Mesendoderm (in vitro differentiated cells): ENCODE measurements around the gene EPB41L2.
A peak's percentile ranks its signal among the peaks of the same experiment; 100 is the strongest.

Experiments
- DNase-seq: peaks from one replicate; pipeline ENCODE4 v3.0.0; 2013
- H2AK5ac ChIP-seq: 2 replicates; pipeline ENCODE4 v1.6.1; 2013; ENCODE audit warnings: low read length, inconsistent platforms
- H2BK120ac ChIP-seq: 2 replicates; pipeline ENCODE4 v1.6.1; 2013; ENCODE audit warnings: low read depth, mild to moderate bottlenecking, low read length, moderate library complexity, mixed read lengths
- H2BK15ac ChIP-seq: replicated peaks from 2 replicates; pipeline ENCODE4 v1.6.1; 2013; ENCODE audit warnings: low read depth, mild to moderate bottlenecking, moderate library complexity
- H2BK5ac ChIP-seq: 2 replicates; pipeline ENCODE4 v1.6.1; 2013; ENCODE audit warnings: low read length, inconsistent platforms
- H3K18ac ChIP-seq: 2 replicates; pipeline ENCODE4 v1.6.1; 2013; ENCODE audit warnings: mild to moderate bottlenecking, low read length, mixed read lengths
- H3K23ac ChIP-seq: one replicate; pipeline ENCODE4 v1.6.1; 2013; ENCODE audit warnings: low read length
- H3K27ac ChIP-seq: 2 replicates; pipeline ENCODE4 v1.5.1; 2013; ENCODE audit warnings: low read depth, mild to moderate bottlenecking, inconsistent platforms, low read length, moderate library complexity
- H3K27me3 ChIP-seq: 2 replicates; pipeline ENCODE4 v1.6.1; 2013; ENCODE audit warnings: low read length, control low read depth, mild to moderate bottlenecking, inconsistent platforms; ENCODE audit not compliant: insufficient read depth, poor library complexity
- H3K36me3 ChIP-seq: 2 replicates; pipeline ENCODE4 v1.6.1; 2013; ENCODE audit warnings: low read length, inconsistent platforms; ENCODE audit not compliant: control insufficient read depth, insufficient read depth
- H3K4ac ChIP-seq: one replicate; pipeline ENCODE4 v1.6.1; 2013; ENCODE audit warnings: low read depth, mild to moderate bottlenecking, low read length, moderate library complexity
- H3K4me1 ChIP-seq: 2 replicates; pipeline ENCODE4 v1.6.1; 2013; ENCODE audit warnings: low read depth, low read length, inconsistent platforms; ENCODE audit not compliant: control insufficient read depth
- H3K4me2 ChIP-seq: 2 replicates; pipeline ENCODE4 v1.6.1; 2013; ENCODE audit warnings: low read length
- H3K4me3 ChIP-seq: 2 replicates; pipeline ENCODE4 v1.5.1; 2013; ENCODE audit warnings: mild to moderate bottlenecking, low read length
- H3K56ac ChIP-seq: one replicate; pipeline ENCODE4 v1.6.1; 2013; ENCODE audit warnings: low read length
- H3K79me1 ChIP-seq: 2 replicates; pipeline ENCODE4 v1.6.1; 2013; ENCODE audit warnings: low read length, inconsistent platforms
- H3K79me2 ChIP-seq: 2 replicates; pipeline ENCODE4 v1.6.1; 2013; ENCODE audit warnings: mild to moderate bottlenecking, low read length; ENCODE audit not compliant: control insufficient read depth, insufficient read depth
- H3K9ac ChIP-seq: 2 replicates; pipeline ENCODE4 v1.6.1; 2013; ENCODE audit warnings: low read length, inconsistent platforms
- H4K5ac ChIP-seq: one replicate; pipeline ENCODE4 v1.6.1; 2013; ENCODE audit warnings: low read length
- H4K8ac ChIP-seq: one replicate; pipeline ENCODE4 v1.6.1; 2013; ENCODE audit warnings: low read depth, mild to moderate bottlenecking, control low read depth, low read length, moderate library complexity
- WGBS: extraction: QIAGEN DNeasy Blood & Tissue Kit; methylation state at CpG from one replicate; pipeline ENCODE4 v1.1.7; 2013; ENCODE audit warnings: low lambda C conversion rate, missing lambda C conversion rate; ENCODE audit not compliant: insufficient coverage; ENCODE audit errors: extremely low coverage; 5-methylcytosine and 5-hydroxymethylcytosine counted together

Gene EPB41L2

DNA sequence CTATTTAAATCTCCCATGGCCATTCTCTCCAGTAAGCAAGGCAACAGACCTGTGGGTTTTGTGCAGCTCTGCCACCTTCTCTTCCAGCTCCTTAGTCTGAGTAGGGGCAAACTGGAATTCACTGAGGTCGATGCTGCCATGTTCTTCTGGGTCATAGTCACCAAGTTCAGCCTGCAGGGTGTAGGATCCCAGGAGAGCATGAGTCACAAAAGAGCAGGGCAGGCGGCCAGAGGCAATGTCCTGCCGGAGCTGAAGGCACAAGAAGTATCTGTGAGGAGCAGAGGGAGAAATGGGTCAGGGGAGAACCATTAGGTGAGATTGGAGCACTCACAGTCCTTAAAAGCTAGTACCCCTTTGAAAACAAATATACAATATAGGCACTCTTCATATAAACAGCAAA lies 162.1 kb downstream of the EPB41L2 start:
- Histone ChIP-seq H3K79me1 (no peaks in the 10 kb centered on the region), H3K36me3 (no peaks in the 10 kb centered on the region), H3K27ac (no peak overlapping the region), H3K4ac (no peak overlapping the region), H3K56ac (no peak overlapping the region), H2BK5ac (no peak overlapping the region), H3K4me2 (no peak overlapping the region), H2AK5ac (no peak overlapping the region), H3K27me3 (no peaks in the 10 kb centered on the region), H2BK15ac (no peak overlapping the region), H3K23ac (no peak overlapping the region), H4K5ac (no peak overlapping the region), H3K9ac (no peak overlapping the region), H4K8ac (no peak overlapping the region), H3K18ac (no peak overlapping the region), H3K4me1 (no peaks in the 10 kb centered on the region), H3K4me3 (no peak overlapping the region), H2BK120ac (no peak overlapping the region), H3K79me2 (no peaks in the 10 kb centered on the region)
- DNase-seq, result peak; percentile 30
- WGBS, result no CpG with 5 or more reads among the region's 3 CpGs

DNA sequence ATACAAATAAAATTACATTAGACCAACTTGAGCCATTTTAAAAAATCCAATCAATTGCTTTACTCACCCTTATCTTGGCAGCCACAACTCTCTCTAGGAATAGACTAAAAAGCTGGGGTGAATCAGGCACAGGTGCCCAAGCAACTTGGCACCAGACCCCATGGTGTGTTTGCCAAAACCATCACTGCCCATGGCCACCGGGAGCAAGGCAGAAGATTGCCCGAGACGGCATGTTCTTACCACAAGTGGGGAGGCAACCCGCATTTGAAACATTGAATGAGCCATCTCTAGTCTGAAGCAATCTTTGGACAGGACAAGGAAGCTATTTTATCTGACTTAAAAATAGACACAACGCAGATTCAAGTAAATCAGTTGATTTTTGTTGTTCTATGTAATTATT lies 166.8 kb downstream of the EPB41L2 start:
- no peaks in the 10 kb centered on the region for H3K79me2 ChIP-seq
- H3K4me1 ChIP-seq, result peaks cover 3% of the 10 kb centered on the region
- H3K27me3 ChIP-seq, result no peaks in the 10 kb centered on the region
- H3K4ac ChIP-seq, result no peak overlapping the region
- no peak overlapping the region for H3K27ac ChIP-seq
- DNase-seq, result no peak
- H3K56ac ChIP-seq, result no peak overlapping the region
- H3K4me3 ChIP-seq, result no peak overlapping the region
- H3K4me2 ChIP-seq, result no peak overlapping the region
- no peak overlapping the region for H2BK5ac ChIP-seq
- H3K9ac ChIP-seq, result no peak overlapping the region
- no CpG with 5 or more reads among the region's 5 CpGs for WGBS
- H3K23ac ChIP-seq, result no peak overlapping the region
- H2BK15ac ChIP-seq, result no peak overlapping the region
- no peak overlapping the region for H4K5ac ChIP-seq
- no peak overlapping the region for H3K18ac ChIP-seq
- no peaks in the 10 kb centered on the region for H3K79me1 ChIP-seq
- no peak overlapping the region for H2AK5ac ChIP-seq
- no peak overlapping the region for H2BK120ac ChIP-seq
- H3K36me3 ChIP-seq, result peaks cover 2% of the 10 kb centered on the region
- no peak overlapping the region for H4K8ac ChIP-seq

DNA sequence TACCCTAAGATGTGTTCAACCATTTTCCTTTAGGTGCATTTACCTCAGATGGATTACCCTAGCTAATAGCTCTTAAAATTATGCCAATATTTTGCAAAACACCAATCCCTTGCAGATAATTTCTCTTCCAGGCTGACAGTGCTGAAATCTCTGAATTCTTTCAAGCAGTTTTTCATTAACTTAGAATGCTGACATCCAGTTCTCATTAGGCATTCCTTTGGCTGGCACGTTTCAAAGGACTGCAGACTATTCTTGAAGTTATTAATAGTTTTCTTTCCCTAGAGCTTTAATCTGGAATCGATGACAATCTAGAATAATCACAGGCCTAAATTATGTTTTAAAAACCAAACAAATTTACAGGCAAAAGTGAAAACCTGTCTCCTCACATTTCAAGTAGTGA lies 167.5 kb downstream of the EPB41L2 start:
- peaks cover 2% of the 10 kb centered on the region for H3K36me3 ChIP-seq
- no CpG with 5 or more reads among the region's 2 CpGs for WGBS

DNA sequence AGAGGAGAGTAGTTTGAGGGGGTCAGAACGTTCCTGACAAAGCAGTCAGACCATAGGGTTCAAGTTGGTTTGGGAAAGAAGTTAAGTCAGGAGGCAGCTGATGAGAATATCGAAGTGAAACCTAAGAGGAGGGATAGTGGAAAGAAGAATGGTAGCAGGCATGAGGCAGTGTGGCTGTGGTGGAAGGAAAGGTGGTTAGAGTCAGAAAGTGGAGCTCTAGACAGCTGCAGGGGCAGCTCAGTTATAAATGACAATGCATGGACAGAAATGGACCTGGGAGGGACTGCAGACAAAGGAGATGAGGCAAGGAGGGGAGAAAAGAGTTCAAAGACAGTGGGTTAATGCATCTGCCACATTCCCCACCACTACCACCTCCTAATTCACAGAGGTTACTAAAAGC lies 169.3 kb downstream of the EPB41L2 start:
- H3K4me3 ChIP-seq, result no peak overlapping the region
- peaks cover 3% of the 10 kb centered on the region for H3K4me1 ChIP-seq
- no peaks in the 10 kb centered on the region for H3K79me2 ChIP-seq
- H3K23ac ChIP-seq, result no peak overlapping the region
- H4K8ac ChIP-seq, result no peak overlapping the region
- no peak for DNase-seq
- H3K4ac ChIP-seq, result no peak overlapping the region
- H4K5ac ChIP-seq, result no peak overlapping the region
- no peak overlapping the region for H2BK120ac ChIP-seq
- no peak overlapping the region for H3K27ac ChIP-seq
- H3K9ac ChIP-seq, result no peak overlapping the region
- H3K27me3 ChIP-seq, result no peaks in the 10 kb centered on the region
- no peak overlapping the region for H2AK5ac ChIP-seq
- no peak overlapping the region for H2BK15ac ChIP-seq
- WGBS, result no CpG with 5 or more reads among the region's 2 CpGs
- no peak overlapping the region for H2BK5ac ChIP-seq
- no peak overlapping the region for H3K56ac ChIP-seq
- peaks cover 2% of the 10 kb centered on the region for H3K36me3 ChIP-seq
- no peak overlapping the region for H3K18ac ChIP-seq
- H3K4me2 ChIP-seq, result no peak overlapping the region
- no peaks in the 10 kb centered on the region for H3K79me1 ChIP-seq

More for the DNA sequence above, 167.5 kb downstream of the EPB41L2 start:
- H4K5ac ChIP-seq, result no peak overlapping the region
- peaks cover 3% of the 10 kb centered on the region for H3K4me1 ChIP-seq
- H3K27ac ChIP-seq, result no peak overlapping the region
- H3K9ac ChIP-seq, result no peak overlapping the region
- H2BK120ac ChIP-seq, result no peak overlapping the region
- H2BK5ac ChIP-seq, result no peak overlapping the region
- DNase-seq, result no peak
- H3K56ac ChIP-seq, result no peak overlapping the region
- no peaks in the 10 kb centered on the region for H3K27me3 ChIP-seq
- no peak overlapping the region for H3K18ac ChIP-seq
- H4K8ac ChIP-seq, result no peak overlapping the region
- no peak overlapping the region for H3K4me3 ChIP-seq
- no peak overlapping the region for H3K23ac ChIP-seq
- H2AK5ac ChIP-seq, result no peak overlapping the region
- H3K79me2 ChIP-seq, result no peaks in the 10 kb centered on the region
- no peaks in the 10 kb centered on the region for H3K79me1 ChIP-seq
- H3K4me2 ChIP-seq, result no peak overlapping the region
- no peak overlapping the region for H3K4ac ChIP-seq
- no peak overlapping the region for H2BK15ac ChIP-seq

DNA sequence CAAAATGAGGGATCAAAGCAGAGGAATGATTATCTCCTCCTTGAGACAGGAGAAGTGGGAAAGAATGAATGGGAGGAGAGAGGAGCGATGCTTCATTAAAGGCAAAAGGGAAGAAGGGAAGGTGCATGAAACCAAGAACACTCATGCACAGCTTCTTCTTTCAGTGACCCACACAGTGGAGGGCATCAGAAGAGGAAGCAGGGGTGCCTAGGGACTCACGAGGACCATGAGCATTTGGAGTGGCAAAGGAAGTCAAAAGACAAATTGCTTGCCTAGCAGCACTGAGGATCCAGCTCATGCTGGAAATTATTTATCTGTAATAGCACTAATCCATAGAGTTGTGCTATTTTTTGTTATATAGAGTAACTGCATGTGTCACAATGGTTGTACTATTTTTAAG lies 169.8 kb downstream of the EPB41L2 start:
- H3K36me3 ChIP-seq, result peaks cover 2% of the 10 kb centered on the region
- DNase-seq, result no peak
- no peak overlapping the region for H4K5ac ChIP-seq
- H3K56ac ChIP-seq, result no peak overlapping the region
- H3K9ac ChIP-seq, result no peak overlapping the region
- H3K27me3 ChIP-seq, result no peaks in the 10 kb centered on the region
- H3K79me2 ChIP-seq, result no peaks in the 10 kb centered on the region
- no peak overlapping the region for H2AK5ac ChIP-seq
- no peak overlapping the region for H3K23ac ChIP-seq
- no peak overlapping the region for H4K8ac ChIP-seq
- H3K27ac ChIP-seq, result no peak overlapping the region
- no peak overlapping the region for H3K4me3 ChIP-seq
- H3K79me1 ChIP-seq, result no peaks in the 10 kb centered on the region
- peaks cover 3% of the 10 kb centered on the region for H3K4me1 ChIP-seq
- no peak overlapping the region for H3K4ac ChIP-seq
- no peak overlapping the region for H3K18ac ChIP-seq
- no peak overlapping the region for H2BK5ac ChIP-seq
- no peak overlapping the region for H2BK120ac ChIP-seq
- no peak overlapping the region for H2BK15ac ChIP-seq
- no CpG with 5 or more reads among the region's 2 CpGs for WGBS
- H3K4me2 ChIP-seq, result no peak overlapping the region

DNA sequence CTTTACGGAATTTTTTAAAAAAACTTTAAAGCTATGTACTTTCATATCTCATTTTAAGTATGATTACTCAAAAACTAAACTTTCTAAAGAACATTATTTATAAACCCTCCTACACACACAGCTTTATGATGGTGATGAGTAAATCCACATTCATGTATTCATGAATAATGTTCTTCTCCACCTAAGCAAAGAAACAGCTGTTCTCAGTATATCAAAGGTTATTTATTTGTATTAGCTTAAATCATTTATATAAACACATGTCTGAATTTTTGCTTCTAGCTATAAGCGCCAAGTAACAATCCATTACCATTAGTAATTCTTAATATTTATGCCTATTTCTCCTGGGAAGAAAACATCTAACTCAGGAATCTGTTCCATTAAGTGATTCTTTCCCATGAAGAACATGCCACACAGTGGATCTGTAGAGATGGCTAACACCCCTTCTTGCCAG lies 172.5 kb downstream of the EPB41L2 start:
- H3K23ac ChIP-seq, result no peak overlapping the region
- H3K56ac ChIP-seq, result no peak overlapping the region
- H4K8ac ChIP-seq, result no peak overlapping the region
- H3K18ac ChIP-seq, result no peak overlapping the region
- H3K4ac ChIP-seq, result no peak overlapping the region
- H2BK15ac ChIP-seq, result no peak overlapping the region
- H3K4me3 ChIP-seq, result no peak overlapping the region
- H3K79me1 ChIP-seq, result no peaks in the 10 kb centered on the region
- H3K4me2 ChIP-seq, result no peak overlapping the region
- H3K36me3 ChIP-seq, result peaks cover 2% of the 10 kb centered on the region
- H3K79me2 ChIP-seq, result no peaks in the 10 kb centered on the region
- no peak overlapping the region for H4K5ac ChIP-seq
- H2BK5ac ChIP-seq, result no peak overlapping the region
- H2AK5ac ChIP-seq, result no peak overlapping the region
- no CpG with 5 or more reads among the region's 2 CpGs for WGBS
- no peak overlapping the region for H3K27ac ChIP-seq
- no peak overlapping the region for H2BK120ac ChIP-seq
- no peak overlapping the region for H3K9ac ChIP-seq
- peaks cover 3% of the 10 kb centered on the region for H3K4me1 ChIP-seq
- no peaks in the 10 kb centered on the region for H3K27me3 ChIP-seq
- DNase-seq, result no peak
